IMR-90 (cell line): ENCODE results near the gene CD34. TPM values are rescaled to one million over a fixed set of nuclear protein-coding genes. Genes with fewer than 3 reads are reported as not detected.

ENCODE experiments used
- ATAC-seq: fragments of 200-7000 bp; cut with Tn5 transposase; 2 replicates; pipeline ENCODE4 v1.9.1; 2020; ENCODE audit warnings: low read depth, mild to moderate bottlenecking, moderate library complexity
- BruUV-seq: library from RNA; stranded (reverse); fragments of 400-500 nt; replicated peaks from 2 replicates; lab custom pipeline; 2021; lab: Mats Ljungman, UMichigan
- CTCF ChIA-PET: fragments of 300-600 bp; formaldehyde crosslinking; extraction: SDS; loops from one replicate; lab custom pipeline; 2021; ENCODE audit warnings: antibody characterized with exemption; lab: Yijun Ruan, JAX
- POLR2A ChIA-PET: fragments of 300-600 bp; sonication (Branson Sonifier 250); formaldehyde crosslinking; loops from one replicate; lab custom pipeline; 2022; ENCODE audit warnings: antibody characterized with exemption; ENCODE audit not compliant: unreplicated experiment; lab: Charles Lee
- DNase-seq: peaks from one replicate; pipeline ENCODE4 v3.0.0; 2013
- H2AFZ ChIP-seq: replicated peaks from 2 replicates; pipeline ENCODE3; 2013; ENCODE audit warnings: low read length, mild to moderate bottlenecking; ENCODE audit not compliant: poor library complexity
- H2AK5ac ChIP-seq: 2 replicates; pipeline ENCODE4 v1.6.1; 2013; ENCODE audit warnings: low read depth, low read length, inconsistent platforms
- H2AK9ac ChIP-seq: replicated peaks from 2 replicates; pipeline ENCODE3; 2013; ENCODE audit warnings: mild to moderate bottlenecking, low read depth, low read length, moderate library complexity; ENCODE audit not compliant: poor library complexity
- H2BK120ac ChIP-seq: 2 replicates; pipeline ENCODE4 v1.6.1; 2013; ENCODE audit warnings: low read depth, low read length, inconsistent platforms
- H2BK15ac ChIP-seq: 3 replicates; pipeline ENCODE4 v1.6.1; 2013; ENCODE audit warnings: low read depth, low read length, inconsistent platforms
- H2BK20ac ChIP-seq: 2 replicates; pipeline ENCODE4 v1.6.1; 2013; ENCODE audit warnings: low read depth, mild to moderate bottlenecking, inconsistent platforms, low read length, moderate library complexity
- H2BK5ac ChIP-seq: 2 replicates; pipeline ENCODE4 v1.6.1; 2013; ENCODE audit warnings: mild to moderate bottlenecking, low read depth, low read length, inconsistent platforms; ENCODE audit not compliant: poor library complexity, severe bottlenecking
- H3K14ac ChIP-seq: replicated peaks from 2 replicates; pipeline ENCODE4 v1.6.1; 2013; ENCODE audit warnings: low read depth, low read length, inconsistent platforms
- H3K18ac ChIP-seq: 2 replicates; pipeline ENCODE4 v1.6.1; 2013; ENCODE audit warnings: low read depth, low read length, control low read depth
- H3K23ac ChIP-seq: 2 replicates; pipeline ENCODE4 v1.6.1; 2013; ENCODE audit warnings: low read depth, low read length, inconsistent platforms
- H3K27ac ChIP-seq: 2 replicates; pipeline ENCODE4 v1.5.1; 2013; ENCODE audit warnings: mild to moderate bottlenecking, control low read depth, low read length; ENCODE audit not compliant: insufficient read depth
- H3K27me3 ChIP-seq: 2 replicates; pipeline ENCODE4 v1.6.1; 2013; ENCODE audit warnings: low read length; ENCODE audit not compliant: control insufficient read depth, insufficient read depth
- H3K36me3 ChIP-seq: 2 replicates; pipeline ENCODE4 v1.6.1; 2013; ENCODE audit warnings: low read length, mixed read lengths; ENCODE audit not compliant: control insufficient read depth, insufficient read depth
- H3K4ac ChIP-seq: 2 replicates; pipeline ENCODE4 v1.6.1; 2013; ENCODE audit warnings: low read depth, low read length, inconsistent platforms
- H3K4me1 ChIP-seq: 2 replicates; pipeline ENCODE4 v1.6.1; 2013; ENCODE audit warnings: low read length, mixed read lengths; ENCODE audit not compliant: control insufficient read depth, insufficient read depth
- H3K4me2 ChIP-seq: 2 replicates; pipeline ENCODE4 v1.6.1; 2013; ENCODE audit warnings: low read depth, mild to moderate bottlenecking, control low read depth, low read length, moderate library complexity
- H3K4me3 ChIP-seq: 2 replicates; pipeline ENCODE4 v1.5.1; 2013; ENCODE audit warnings: low read depth, mild to moderate bottlenecking, control low read depth, low read length, moderate library complexity; ENCODE audit not compliant: insufficient read depth
- H3K56ac ChIP-seq: 2 replicates; pipeline ENCODE4 v1.6.1; 2013; ENCODE audit warnings: low read length, inconsistent platforms; ENCODE audit not compliant: insufficient read depth; ENCODE audit errors: extremely low read depth
- H3K79me1 ChIP-seq, 2 experiments: 2 replicates each; pipeline ENCODE4 v1.6.1; 2013; ENCODE audit warnings: low read length in 2 of 2, inconsistent platforms in 1 of 2, low read depth in 1 of 2
- H3K9ac ChIP-seq: 2 replicates; pipeline ENCODE4 v1.6.1; 2013; ENCODE audit warnings: low read depth, low read length, control low read depth
- H3K9me1 ChIP-seq: 2 replicates; pipeline ENCODE4 v1.6.1; 2013; ENCODE audit warnings: low read length, inconsistent platforms; ENCODE audit not compliant: insufficient read depth
- H3K9me3 ChIP-seq: 2 replicates; pipeline ENCODE4 v1.6.1; 2013; ENCODE audit warnings: low read length; ENCODE audit not compliant: control insufficient read depth, insufficient read depth
- H4K20me1 ChIP-seq: 2 replicates; pipeline ENCODE4 v1.6.1; 2013; ENCODE audit warnings: low read length, inconsistent platforms; ENCODE audit not compliant: insufficient read depth
- H4K5ac ChIP-seq: 2 replicates; pipeline ENCODE4 v1.6.1; 2013; ENCODE audit warnings: mild to moderate bottlenecking, low read depth, low read length, control low read depth
- H4K8ac ChIP-seq, 2 experiments: 2 replicates each; pipeline ENCODE4 v1.6.1; 2013; ENCODE audit warnings: low read depth in 2 of 2, low read length in 2 of 2, control low read depth in 1 of 2, inconsistent platforms in 1 of 2
- H4K91ac ChIP-seq: 2 replicates; pipeline ENCODE4 v1.6.1; 2013; ENCODE audit warnings: low read depth, low read length, inconsistent platforms; ENCODE audit not compliant: insufficient read depth
- CEBPB ChIP-seq: IDR thresholded peaks from 2 replicates; pipeline ENCODE4 v1.6.1; 2012; ENCODE audit warnings: low read depth, low read length, improper control_type of control experiment
- CHD1 ChIP-seq: IDR thresholded peaks from 2 replicates; pipeline ENCODE4 v1.6.1; 2012; ENCODE audit warnings: low read depth, low read length, improper control_type of control experiment
- FOS ChIP-seq: fragments of 150-350 bp; IDR thresholded peaks from 2 replicates; pipeline ENCODE4 v1.6.1; 2016; ENCODE audit warnings: low read depth, low read length
- MAFK ChIP-seq: IDR thresholded peaks from 2 replicates; pipeline ENCODE4 v1.6.1; 2012; ENCODE audit warnings: low read depth, low read length, improper control_type of control experiment
- MAZ ChIP-seq: IDR thresholded peaks from 2 replicates; pipeline ENCODE4 v1.6.1; 2012; ENCODE audit warnings: low read depth, mild to moderate bottlenecking, low read length, improper control_type of control experiment, moderate library complexity, borderline replicate concordance
- MXI1 ChIP-seq: IDR thresholded peaks from 2 replicates; pipeline ENCODE4 v1.6.1; 2012; ENCODE audit warnings: low read depth, mild to moderate bottlenecking, low read length, moderate library complexity, borderline replicate concordance
- NFE2L2 ChIP-seq: fragments of 150-350 bp; IDR thresholded peaks from 2 replicates; pipeline ENCODE4 v1.6.1; 2016; ENCODE audit warnings: low read depth, mild to moderate bottlenecking, low read length
- POLR2A ChIP-seq: IDR thresholded peaks from 2 replicates; pipeline ENCODE4 v1.6.1; 2012; ENCODE audit warnings: mild to moderate bottlenecking, low read depth, low read length
- RAD21 ChIP-seq: IDR thresholded peaks from 2 replicates; pipeline ENCODE4 v1.6.1; 2012; ENCODE audit warnings: low read length, improper control_type of control experiment
- RCOR1 ChIP-seq: IDR thresholded peaks from 2 replicates; pipeline ENCODE4 v1.6.1; 2012; ENCODE audit warnings: mild to moderate bottlenecking, low read length, improper control_type of control experiment; ENCODE audit not compliant: insufficient replicate concordance
- RFX5 ChIP-seq: IDR thresholded peaks from 2 replicates; pipeline ENCODE4 v1.8.0; 2012; ENCODE audit warnings: low read depth, mild to moderate bottlenecking, low read length, moderate library complexity
- SMC3 ChIP-seq: fragments of 150-350 bp; IDR thresholded peaks from 2 replicates; pipeline ENCODE4 v1.6.1; 2016; ENCODE audit warnings: low read depth, mild to moderate bottlenecking, antibody characterized with exemption, low read length, moderate library complexity
- WGBS, 2 experiments: methylation state at CpG; one replicate each; pipeline versions ENCODE4 v1.1.5 to v1.1.7; 2013; ENCODE audit warnings: missing lambda C conversion rate in 2 of 2; ENCODE audit not compliant: insufficient read length in 1 of 2; ENCODE audit errors: extremely low coverage in 2 of 2; 5-methylcytosine and 5-hydroxymethylcytosine counted together
- dilution Hi-C: fragments of 300-500 bp; cut with HindIII; formaldehyde crosslinking; loops from one replicate; pipeline ENCODE4 v1.14.3; 2018; ENCODE audit warnings: low sequenced_read_pairs; ENCODE audit not compliant: unreplicated experiment
- in situ Hi-C: fragments of 300-500 bp; cut with MboI; formaldehyde crosslinking; loops from 3 replicates; pipeline ENCODE4 v1.14.3; 2019; ENCODE audit warnings: low sequenced_read_pairs, inconsistent platforms, mixed read lengths
- intact Hi-C: fragments of 100-400 bp; cut with micrococcal nuclease; formaldehyde crosslinking; loops from 2 replicates; pipeline ENCODE4 v1.10.0; 2022
- polyA plus RNA-seq, 3 experiments: library from polyadenylated mRNA; depleted of rRNA; stranded (reverse); fragments of >200 nt; gene quantifications; 2 replicates each; pipeline ENCODE4 v1.2.3, GENCODE V29; 2012; ENCODE audit warnings: low replicate concordance in 1 of 3
- total RNA-seq: library from RNA; depleted of rRNA; stranded (reverse); fragments of >200 nt; gene quantifications from 2 replicates; pipeline ENCODE4 v1.2.3, GENCODE V29; 2012
- TF ChIP-seq, protein P1 (sequence below): conservative IDR thresholded peaks from 2 replicates; pipeline ENCODE4 v1.5.1; 2012; ENCODE audit warnings: mild to moderate bottlenecking, low read depth, low read length, improper control_type of control experiment
- TF ChIP-seq, protein P2 (sequence below): fragments of 150-350 bp; IDR thresholded peaks from 2 replicates; pipeline ENCODE4 v1.6.1; 2016; ENCODE audit warnings: low read depth, mild to moderate bottlenecking, low read length, moderate library complexity, borderline replicate concordance

The CD34 gene
- total and polyA plus RNA-seq, 2 of the 4 experiments (the other 2 are of a cell fraction) = 0.14 TPM; not detected in 1

DNA sequence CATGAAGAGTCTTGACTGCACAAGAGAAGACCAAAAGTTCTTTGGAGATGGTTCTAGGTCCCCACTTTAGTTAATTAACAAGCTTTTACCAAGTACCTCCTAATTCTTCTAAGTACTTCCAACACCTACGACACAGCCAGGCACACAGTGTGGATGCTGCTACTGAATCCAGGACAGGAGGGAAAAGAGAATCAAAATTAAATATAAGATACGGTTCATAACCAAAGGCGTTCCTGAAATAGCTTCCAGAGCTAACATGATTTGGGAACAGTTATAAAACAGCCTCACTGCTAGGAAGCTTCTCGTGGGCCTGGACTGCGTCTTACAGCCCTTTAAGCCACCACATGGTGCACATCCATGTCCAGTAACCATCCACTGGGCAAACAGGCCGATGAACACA is 75.0 kb downstream of the CD34 start:
- POLR2A ChIA-PET = no interaction called here
- in situ Hi-C loops = no loop called here
- no TSS peak for BruUV-seq
- H3K79me1 ChIP-seq = peaks cover 3 to 17% of the 10 kb centered on the region in 2 experiments; a peak in 2 of 4 replicates
- CTCF ChIA-PET = interaction anchor here (1.2 kb wide), 2 partner anchors 9 to 12 kb away, joined by 3 read pairs; no protein-coding TSS in a partner anchor
- peaks cover 4% of the 10 kb centered on the region for H3K9me1 ChIP-seq
- no peak overlapping the region for H3K56ac ChIP-seq
- no peak overlapping the region for H3K9ac ChIP-seq
- H4K91ac ChIP-seq = no peak overlapping the region
- H3K4me3 ChIP-seq = no peak overlapping the region
- H2AK9ac ChIP-seq = no peak overlapping the region
- peaks cover 3% of the 10 kb centered on the region for H3K4me1 ChIP-seq
- no peak overlapping the region for H4K8ac ChIP-seq
- H2AK5ac ChIP-seq = no peak overlapping the region
- H3K14ac ChIP-seq = no peak overlapping the region
- H3K23ac ChIP-seq = no peak overlapping the region
- TF ChIP-seq RFX5 (no peak), SMC3 (no peak), MXI1 (no peak), CEBPB (no peak), FOS (no peak), NFE2L2 (no peak), CHD1 (no peak), MAFK (no peak), RCOR1 (no peak), POLR2A (no peak), MAZ (no peak), RAD21 (no peak)
- TF ChIP-seq, protein P1, sequence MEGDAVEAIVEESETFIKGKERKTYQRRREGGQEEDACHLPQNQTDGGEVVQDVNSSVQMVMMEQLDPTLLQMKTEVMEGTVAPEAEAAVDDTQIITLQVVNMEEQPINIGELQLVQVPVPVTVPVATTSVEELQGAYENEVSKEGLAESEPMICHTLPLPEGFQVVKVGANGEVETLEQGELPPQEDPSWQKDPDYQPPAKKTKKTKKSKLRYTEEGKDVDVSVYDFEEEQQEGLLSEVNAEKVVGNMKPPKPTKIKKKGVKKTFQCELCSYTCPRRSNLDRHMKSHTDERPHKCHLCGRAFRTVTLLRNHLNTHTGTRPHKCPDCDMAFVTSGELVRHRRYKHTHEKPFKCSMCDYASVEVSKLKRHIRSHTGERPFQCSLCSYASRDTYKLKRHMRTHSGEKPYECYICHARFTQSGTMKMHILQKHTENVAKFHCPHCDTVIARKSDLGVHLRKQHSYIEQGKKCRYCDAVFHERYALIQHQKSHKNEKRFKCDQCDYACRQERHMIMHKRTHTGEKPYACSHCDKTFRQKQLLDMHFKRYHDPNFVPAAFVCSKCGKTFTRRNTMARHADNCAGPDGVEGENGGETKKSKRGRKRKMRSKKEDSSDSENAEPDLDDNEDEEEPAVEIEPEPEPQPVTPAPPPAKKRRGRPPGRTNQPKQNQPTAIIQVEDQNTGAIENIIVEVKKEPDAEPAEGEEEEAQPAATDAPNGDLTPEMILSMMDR = no peak
- TF ChIP-seq, protein P2, sequence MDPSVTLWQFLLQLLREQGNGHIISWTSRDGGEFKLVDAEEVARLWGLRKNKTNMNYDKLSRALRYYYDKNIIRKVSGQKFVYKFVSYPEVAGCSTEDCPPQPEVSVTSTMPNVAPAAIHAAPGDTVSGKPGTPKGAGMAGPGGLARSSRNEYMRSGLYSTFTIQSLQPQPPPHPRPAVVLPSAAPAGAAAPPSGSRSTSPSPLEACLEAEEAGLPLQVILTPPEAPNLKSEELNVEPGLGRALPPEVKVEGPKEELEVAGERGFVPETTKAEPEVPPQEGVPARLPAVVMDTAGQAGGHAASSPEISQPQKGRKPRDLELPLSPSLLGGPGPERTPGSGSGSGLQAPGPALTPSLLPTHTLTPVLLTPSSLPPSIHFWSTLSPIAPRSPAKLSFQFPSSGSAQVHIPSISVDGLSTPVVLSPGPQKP = no peak
- no peak overlapping the region for H3K27ac ChIP-seq
- no peak overlapping the region for H2BK20ac ChIP-seq
- no peak overlapping the region for H2BK5ac ChIP-seq
- H2BK120ac ChIP-seq = no peak overlapping the region
- H4K20me1 ChIP-seq = no peaks in the 10 kb centered on the region
- H3K18ac ChIP-seq = no peak overlapping the region
- no CpG with 5 or more reads among the region's 6 CpGs for WGBS, 2 experiments
- DNase-seq (no peak), ATAC-seq (no peak)
- intact Hi-C loops = no loop called here
- H3K36me3 ChIP-seq = no peaks in the 10 kb centered on the region
- dilution Hi-C loops = no loop called here
- no peak overlapping the region for H3K4ac ChIP-seq
- no peak overlapping the region for H3K4me2 ChIP-seq
- no peak overlapping the region for H2BK15ac ChIP-seq
- H2AFZ ChIP-seq = no peak overlapping the region
- no peaks in the 10 kb centered on the region for H3K27me3 ChIP-seq
- H3K9me3 ChIP-seq = no peaks in the 10 kb centered on the region
- H4K5ac ChIP-seq = no peak overlapping the region
